Activated CD8-positive, alpha-beta memory T cell treated with anti-CD3 and anti-CD28 coated beads for 4 hours (primary cell): ENCODE results near the gene PMFBP1.

ENCODE experiments used
- DNase-seq, 2 donors: peaks; one replicate each; pipeline ENCODE4 v3.0.0-alpha.2; 2020; ENCODE audit warnings: low read depth in 2 of 2

Gene PMFBP1

DNA sequence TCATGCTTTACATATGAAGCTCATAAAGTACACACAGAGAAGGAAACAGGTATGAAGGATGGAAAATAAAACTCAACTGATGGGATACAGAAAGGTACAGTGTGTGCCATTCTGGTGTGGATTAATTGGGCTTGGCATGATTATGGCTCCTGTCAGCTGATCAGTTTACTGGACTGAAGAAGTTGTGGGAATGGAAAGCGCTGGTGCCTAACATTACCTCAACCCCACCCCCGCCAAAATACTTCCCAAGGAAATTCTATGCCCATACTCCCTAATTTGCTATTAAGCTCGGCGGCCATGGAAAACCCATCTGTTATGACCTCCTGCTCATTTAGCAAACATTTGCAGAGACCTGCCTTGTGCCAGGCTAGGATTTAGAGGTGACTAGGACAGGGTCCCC is 16.6 kb upstream of the PMFBP1 start:
- DNase-seq: no peak

GRCh38 chr16:72187551-72187950 is 15.6 kb upstream of the PMFBP1 start:
- DNase-seq: no peak

- DNase-seq: no peak
Observed at GRCh38 chr16:72182976-72183375, 11.0 kb upstream of the PMFBP1 start.

GRCh38 chr16:72179204-72179970 is 7.4 kb upstream of the PMFBP1 start:
- no peak for DNase-seq

DNA sequence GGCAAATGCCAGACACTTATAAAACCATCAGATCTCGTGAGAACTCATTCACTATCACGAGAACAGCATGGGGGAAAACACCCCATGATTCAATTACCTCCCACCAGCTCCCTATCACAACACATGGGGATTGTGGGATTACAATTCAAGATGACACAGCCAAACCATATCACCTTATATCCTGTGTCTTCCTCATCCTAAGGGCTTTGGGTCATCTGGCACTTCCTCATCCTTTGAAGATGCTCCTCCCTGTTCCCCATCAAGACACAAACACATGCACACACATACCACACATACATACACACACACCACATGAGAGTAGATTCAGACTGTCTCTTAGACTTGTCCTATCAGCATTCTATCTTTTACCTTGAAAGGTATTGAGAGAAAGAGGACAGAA is 2.8 kb upstream of the PMFBP1 start:
- DNase-seq: no peak

GRCh38 chr16:72173997-72174396 is 2.0 kb upstream of the PMFBP1 start:
- DNase-seq: no peak

DNA sequence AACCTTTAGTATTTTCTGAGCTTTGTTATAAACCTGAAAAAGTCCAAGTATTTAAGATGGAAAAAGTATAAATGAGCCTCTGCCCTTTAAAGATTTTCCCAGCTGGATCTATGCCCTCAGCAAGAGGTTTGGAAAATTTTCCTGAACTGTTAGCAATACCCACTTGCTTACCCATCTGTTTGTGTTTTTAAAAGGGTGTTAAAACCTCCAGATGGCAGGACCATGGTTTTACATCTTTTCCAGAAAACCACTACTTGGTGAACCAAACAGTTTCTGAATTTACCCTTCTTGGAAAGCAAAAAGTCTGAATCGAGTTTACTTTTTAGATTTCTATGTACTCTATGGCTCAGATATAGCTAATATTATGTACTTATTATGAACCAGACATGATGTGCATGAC is 719 bp downstream of the PMFBP1 start:
- no peak for DNase-seq

DNA sequence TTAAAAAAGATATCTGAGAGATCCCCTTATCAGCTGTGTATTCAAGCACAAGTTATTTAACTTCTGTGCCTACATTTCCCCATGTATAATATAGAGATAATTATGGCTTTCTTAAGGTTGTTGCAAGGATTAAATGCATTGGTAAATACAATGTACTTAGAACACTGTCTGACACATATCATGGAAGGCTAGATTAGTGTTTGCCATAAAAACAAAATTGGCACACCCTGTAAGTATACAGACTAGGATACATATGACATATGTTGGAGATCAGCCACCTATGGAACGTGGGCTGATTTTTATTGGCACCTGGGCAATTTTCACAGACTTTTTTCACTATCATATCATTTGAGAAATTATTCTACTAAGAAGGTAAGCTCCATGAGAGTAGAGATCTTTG is 2.2 kb downstream of the PMFBP1 start:
- no peak for DNase-seq

- DNase-seq: no peak
Observed at GRCh38 chr16:72168365-72168764, 3.6 kb downstream of the PMFBP1 start.

DNA sequence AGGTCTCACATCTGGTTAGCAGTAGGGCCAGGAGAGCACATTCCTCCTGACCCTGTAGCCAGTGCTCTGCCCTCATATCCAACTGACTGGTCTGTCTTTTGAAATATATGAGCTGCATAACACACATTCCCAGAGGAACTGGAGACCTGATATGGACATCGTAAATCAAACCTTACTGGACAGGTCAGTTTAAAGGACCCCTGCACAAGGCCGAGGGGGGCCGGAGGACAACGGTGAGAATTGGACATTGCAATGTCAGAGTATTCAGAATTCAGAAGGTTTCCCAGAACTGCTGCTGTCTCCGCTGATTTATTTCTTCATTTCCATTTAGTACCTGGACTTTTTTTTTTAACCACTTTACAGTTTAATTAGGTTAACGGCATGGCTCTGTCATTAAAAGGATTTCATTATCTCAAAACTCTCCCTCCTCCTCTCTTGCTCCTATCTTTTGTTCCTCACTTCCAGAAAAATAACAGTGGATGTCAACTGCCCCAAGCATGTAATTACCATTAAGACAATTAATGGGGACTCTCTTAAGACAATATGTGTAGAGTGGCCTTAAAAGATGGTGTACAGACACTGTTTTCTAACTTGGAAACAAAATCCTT is 4.9 kb downstream of the PMFBP1 start:
- no peak for DNase-seq

GRCh38 chr16:72166151-72166550 is 5.8 kb downstream of the PMFBP1 start:
- DNase-seq: no peak

DNA sequence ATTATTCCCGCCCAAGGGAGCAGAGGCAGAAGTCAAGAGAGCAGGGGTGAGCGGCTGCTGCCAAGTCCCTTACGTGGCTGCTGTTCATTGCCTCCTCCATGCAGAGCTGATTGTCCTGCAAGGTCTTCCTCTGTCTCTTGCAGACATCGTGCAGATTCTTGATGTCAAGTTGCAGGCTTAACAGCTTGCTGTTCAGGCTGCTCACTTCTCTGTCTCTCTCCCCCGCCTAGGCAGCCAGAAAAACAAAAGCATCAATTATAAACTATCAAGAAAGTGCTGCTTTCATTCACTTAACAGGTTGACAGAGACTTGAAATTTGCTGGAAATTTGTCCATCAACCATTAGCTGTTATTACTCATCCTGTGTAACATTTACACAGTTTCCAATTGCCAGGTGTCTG is 7.3 kb downstream of the PMFBP1 start:
- no peak for DNase-seq

GRCh38 chr16:72162105-72162692 is 9.8 kb downstream of the PMFBP1 start:
- no peak for DNase-seq

GRCh38 chr16:72159801-72160200 is 12.2 kb downstream of the PMFBP1 start:
- DNase-seq: no peak

DNA sequence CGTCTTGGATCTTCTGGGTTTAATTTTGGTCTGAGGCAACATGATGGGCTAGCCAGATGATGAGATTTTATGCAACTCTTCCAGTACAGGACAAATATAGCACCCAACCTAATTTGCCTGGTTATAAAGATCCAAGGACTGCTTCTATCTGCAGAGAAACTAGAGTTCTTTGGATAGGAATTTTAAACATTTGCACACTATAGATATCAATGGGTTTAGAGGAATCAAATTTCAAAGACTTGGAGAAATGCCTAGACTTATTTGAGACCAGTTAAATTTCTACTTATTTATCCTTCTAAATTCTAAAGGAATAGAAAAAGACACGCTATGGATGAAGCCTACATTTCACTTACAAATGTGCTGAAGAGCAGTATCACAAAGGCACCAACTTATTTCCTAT is 12.6 kb downstream of the PMFBP1 start:
- DNase-seq: no peak

DNA sequence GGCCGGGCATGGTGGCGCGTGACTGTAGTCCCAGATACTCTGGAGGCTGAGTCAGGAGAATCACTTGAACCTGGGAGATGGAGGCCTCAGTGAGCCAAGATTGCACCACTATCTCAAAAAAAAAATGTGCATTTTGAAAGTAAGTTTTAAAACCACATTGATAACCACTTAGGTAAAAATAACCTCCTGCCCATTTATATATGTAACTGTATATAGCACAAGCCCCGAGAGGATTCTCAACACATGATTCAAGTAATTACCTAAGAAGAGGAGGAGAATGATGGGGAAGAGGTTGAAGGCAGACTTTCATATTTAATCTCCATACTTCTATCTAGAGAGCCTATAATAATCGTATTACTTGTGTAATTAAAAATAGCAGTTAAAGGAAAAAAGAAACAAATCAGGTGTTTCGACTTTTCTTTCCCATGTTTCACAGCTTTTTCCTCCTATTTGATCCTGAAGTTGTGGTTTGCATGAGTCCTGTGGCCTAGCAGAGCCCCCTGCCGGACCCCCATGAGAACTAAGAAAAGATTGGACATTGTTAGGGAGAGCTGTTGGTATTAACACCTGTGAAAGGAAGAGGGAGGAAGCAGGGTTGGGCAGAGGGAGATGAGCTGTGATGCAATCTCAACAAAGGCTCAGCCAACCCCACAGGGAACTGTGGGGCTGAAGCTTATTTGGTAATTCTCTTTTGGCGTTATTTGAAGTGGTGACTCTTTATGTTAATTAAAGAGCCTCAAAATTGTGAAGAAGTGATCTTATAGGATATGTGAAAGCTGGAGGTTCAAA is 22.1 kb downstream of the PMFBP1 start:
- DNase-seq: no peak

GRCh38 chr16:72142476-72142875 is 29.5 kb downstream of the PMFBP1 start:
- no peak for DNase-seq

DNA sequence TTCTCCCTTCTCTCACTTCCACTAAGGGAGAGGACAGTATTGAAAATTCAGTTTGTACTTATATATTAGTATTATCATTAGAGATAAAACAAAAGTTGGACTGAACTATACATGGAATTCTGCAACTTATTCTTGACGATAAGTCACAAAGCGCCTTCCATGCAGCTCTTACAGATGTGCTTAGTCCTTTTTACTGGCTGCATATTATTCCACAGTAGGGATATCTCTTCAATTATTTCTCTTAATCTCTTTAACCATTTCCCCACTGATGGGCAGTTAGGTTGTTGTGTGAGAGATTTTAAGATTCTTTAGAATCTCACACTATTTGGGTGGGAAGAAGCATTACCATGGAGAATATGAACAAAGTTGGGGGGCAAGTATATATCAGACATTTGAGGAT is 32.0 kb downstream of the PMFBP1 start:
- no peak for DNase-seq

GRCh38 chr16:72138064-72138572 is 33.8 kb downstream of the PMFBP1 start:
- DNase-seq: no peak

DNA sequence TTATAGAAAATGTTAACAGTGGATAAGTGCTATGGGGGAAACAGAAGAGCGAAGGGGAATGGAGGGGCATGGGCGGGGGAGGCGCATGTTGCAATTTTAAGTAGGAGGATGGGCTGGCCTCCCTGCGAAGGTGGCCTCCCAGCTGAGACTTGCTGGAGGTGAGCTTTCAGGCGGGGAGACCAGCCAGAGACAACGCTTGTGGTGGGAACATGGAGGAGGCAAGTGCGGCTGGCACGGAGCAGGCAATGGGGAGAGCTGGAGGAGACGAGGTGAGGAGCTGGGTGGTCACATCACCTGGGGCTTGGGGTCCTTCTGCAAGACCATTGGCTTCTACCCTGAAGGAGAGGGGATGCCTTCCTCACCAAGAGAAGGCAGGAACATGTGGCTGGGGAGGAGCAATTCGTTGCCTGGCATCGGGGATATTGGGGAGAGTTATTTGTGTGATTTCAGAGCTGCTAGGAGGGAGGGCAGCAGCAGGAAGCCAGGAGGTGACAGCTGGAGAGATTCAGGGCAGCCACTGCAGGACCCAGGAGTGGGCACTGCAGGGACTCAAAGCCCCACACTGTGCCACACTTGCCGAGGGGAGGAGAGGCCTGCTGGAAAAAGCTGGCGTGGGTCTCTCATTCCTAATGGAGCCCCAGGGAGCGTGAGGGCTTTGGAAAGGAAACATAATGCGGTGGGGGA is 34.4 kb downstream of the PMFBP1 start:
- no peak for DNase-seq

- DNase-seq: no peak
Observed at GRCh38 chr16:72134507-72134906, 37.4 kb downstream of the PMFBP1 start.

GRCh38 chr16:72132726-72133125 is 39.2 kb downstream of the PMFBP1 start:
- DNase-seq: no peak
